RWPE2 (cell line): Measurements from ENCODE around the gene ZGLP1.

Source experiments
- ATAC-seq: fragments of 200-7000 bp; cut with Tn5 transposase; 3 replicates; pipeline ENCODE4 v1.9.1; 2021; ENCODE audit warnings: low read depth
- DNase-seq: peaks from one replicate; pipeline ENCODE4 v3.0.0-alpha.2; 2020; ENCODE audit warnings: low spot score
- H3K27ac ChIP-seq: fragments of 450-650 bp; 2 replicates; pipeline ENCODE4 v1.5.1; 2017; ENCODE audit warnings: mild to moderate bottlenecking; ENCODE audit not compliant: poor library complexity, severe bottlenecking
- H3K27me3 ChIP-seq: fragments of 250-450 bp; sonication (Bioruptor Pico); 2 replicates; pipeline ENCODE4 v1.5.1; 2021; ENCODE audit warnings: mild to moderate bottlenecking, moderate library complexity; ENCODE audit not compliant: insufficient read depth, poor library complexity, severe bottlenecking
- H3K36me3 ChIP-seq: fragments of 250-450 bp; sonication (Bioruptor Pico); 2 replicates; pipeline ENCODE4 v1.5.1; 2020; ENCODE audit warnings: low read depth, mild to moderate bottlenecking, moderate library complexity
- H3K4me1 ChIP-seq: fragments of 250-450 bp; sonication (Bioruptor Pico); 2 replicates; pipeline ENCODE4 v1.5.1; 2021; ENCODE audit warnings: mild to moderate bottlenecking, moderate library complexity; ENCODE audit not compliant: insufficient read depth, poor library complexity, severe bottlenecking
- H3K4me3 ChIP-seq: fragments of 250-450 bp; sonication (Bioruptor Pico); 2 replicates; pipeline ENCODE4 v1.5.1; 2021; ENCODE audit warnings: mild to moderate bottlenecking, moderate library complexity; ENCODE audit not compliant: severe bottlenecking
- H3K9me3 ChIP-seq: fragments of 250-450 bp; sonication (Bioruptor Pico); 2 replicates; pipeline ENCODE4 v1.5.1; 2021; ENCODE audit warnings: mild to moderate bottlenecking, moderate library complexity; ENCODE audit not compliant: severe bottlenecking
- TF ChIP-seq, protein P1 (sequence below): fragments of 450-650 bp; IDR thresholded peaks from one replicate; pipeline ENCODE4 v1.5.1; 2017; ENCODE audit warnings: mild to moderate bottlenecking, moderate library complexity; ENCODE audit not compliant: poor library complexity, severe bottlenecking

ZGLP1 gene

DNA sequence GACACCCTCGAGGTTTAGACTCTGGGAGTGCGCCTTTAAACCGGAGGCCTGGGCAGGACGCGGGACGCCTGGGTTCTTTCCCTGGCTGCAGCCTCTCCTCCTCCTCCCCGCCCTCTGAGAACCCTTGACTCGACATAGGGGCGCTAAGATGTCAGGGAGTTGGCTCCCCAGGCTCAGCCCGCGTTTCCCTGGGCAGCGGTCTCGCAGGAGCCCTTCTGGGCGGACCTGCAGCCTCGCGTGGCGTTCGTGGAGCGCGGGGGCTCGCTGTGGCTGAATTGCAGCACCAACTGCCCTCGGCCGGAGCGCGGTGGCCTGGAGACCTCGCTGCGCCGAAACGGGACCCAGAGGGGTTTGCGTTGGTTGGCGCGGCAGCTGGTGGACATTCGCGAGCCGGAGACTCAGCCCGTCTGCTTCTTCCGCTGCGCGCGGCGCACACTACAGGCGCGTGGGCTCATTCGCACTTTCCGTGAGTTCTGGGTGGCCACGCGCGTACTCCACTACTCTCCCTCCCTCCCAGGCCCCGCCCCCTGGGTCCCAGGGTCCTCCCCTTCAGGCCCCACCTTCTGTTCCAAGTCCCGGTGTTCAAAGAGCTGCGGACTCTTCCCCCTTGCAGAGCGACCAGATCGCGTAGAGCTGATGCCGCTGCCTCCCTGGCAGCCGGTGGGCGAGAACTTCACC is 18.6 kb downstream of the ZGLP1 start:
- peaks cover 7% of the 10 kb centered on the region; the same call in 1 of the 2 replicates for H3K36me3 ChIP-seq
- no peaks in the 10 kb centered on the region for H3K27me3 ChIP-seq
- H3K9me3 ChIP-seq, result no peaks in the 10 kb centered on the region
- peak; percentile 35 for ATAC-seq
- H3K4me3 ChIP-seq, result peak overlapping the region; percentile 47
- H3K27ac ChIP-seq, result peak overlapping the region; percentile 61
- peak; percentile 75 for DNase-seq
- TF ChIP-seq, protein P1, sequence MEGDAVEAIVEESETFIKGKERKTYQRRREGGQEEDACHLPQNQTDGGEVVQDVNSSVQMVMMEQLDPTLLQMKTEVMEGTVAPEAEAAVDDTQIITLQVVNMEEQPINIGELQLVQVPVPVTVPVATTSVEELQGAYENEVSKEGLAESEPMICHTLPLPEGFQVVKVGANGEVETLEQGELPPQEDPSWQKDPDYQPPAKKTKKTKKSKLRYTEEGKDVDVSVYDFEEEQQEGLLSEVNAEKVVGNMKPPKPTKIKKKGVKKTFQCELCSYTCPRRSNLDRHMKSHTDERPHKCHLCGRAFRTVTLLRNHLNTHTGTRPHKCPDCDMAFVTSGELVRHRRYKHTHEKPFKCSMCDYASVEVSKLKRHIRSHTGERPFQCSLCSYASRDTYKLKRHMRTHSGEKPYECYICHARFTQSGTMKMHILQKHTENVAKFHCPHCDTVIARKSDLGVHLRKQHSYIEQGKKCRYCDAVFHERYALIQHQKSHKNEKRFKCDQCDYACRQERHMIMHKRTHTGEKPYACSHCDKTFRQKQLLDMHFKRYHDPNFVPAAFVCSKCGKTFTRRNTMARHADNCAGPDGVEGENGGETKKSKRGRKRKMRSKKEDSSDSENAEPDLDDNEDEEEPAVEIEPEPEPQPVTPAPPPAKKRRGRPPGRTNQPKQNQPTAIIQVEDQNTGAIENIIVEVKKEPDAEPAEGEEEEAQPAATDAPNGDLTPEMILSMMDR, result no peak
- peaks cover 14% of the 10 kb centered on the region for H3K4me1 ChIP-seq

DNA sequence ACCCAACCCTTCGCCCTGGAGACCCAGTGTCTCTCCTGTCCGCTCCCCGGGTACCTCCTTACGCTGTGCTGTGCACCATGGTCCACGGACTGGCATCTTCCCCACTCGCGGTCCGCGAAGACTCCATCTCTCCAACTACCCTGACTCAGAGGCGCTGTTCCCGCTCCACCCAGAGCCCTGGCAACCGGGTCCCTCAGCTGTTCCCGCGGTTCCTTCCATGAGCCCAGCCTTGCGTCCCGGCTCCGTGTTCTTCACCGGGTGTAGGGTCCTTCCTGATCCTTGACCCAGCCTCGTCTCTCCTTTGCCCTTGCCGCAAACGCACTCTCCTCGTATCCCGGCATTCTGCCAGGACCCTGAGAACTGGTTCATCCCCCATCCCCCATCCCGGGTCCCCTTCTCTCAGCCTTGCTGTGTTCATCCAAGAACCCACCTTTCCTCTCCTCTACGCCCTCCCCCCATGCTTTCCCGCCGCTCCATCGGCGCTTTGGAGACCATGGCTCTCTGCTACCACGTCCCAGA is 19.2 kb downstream of the ZGLP1 start:
- Histone ChIP-seq H3K36me3 (peaks cover 7% of the 10 kb centered on the region; the same call in 1 of the 2 replicates), H3K4me1 (peaks cover 18% of the 10 kb centered on the region), H3K27ac (peak overlapping the region; percentile 61), H3K4me3 (peak overlapping the region; percentile 47), H3K27me3 (no peaks in the 10 kb centered on the region), H3K9me3 (no peaks in the 10 kb centered on the region)
- no peak for DNase-seq
- TF ChIP-seq, protein P1, result no peak
- peak; percentile 2; the same call in 2 of the 3 replicates for ATAC-seq

DNA sequence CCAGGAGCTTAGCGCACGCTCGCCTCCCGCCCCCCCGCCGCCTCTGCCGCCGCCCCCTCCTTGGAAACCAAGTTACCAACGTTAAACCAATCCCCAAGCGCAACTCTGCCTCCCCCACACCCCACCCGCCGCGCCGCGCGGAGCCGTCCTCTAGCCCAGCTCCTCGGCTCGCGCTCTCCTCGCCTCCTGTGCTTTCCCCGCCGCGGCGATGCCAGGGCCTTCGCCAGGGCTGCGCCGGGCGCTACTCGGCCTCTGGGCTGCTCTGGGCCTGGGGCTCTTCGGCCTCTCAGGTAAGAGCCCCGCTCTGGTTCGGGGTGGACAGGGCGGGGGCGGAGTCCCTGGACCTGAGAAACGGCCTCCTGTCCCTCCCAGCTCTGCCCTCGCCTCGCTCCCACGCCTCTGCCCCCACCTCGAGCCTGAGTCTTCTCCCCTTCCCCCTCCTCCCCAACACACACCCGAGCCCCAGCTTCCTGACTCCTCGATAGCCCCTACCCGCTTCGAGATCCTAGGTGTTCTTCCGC is 19.7 kb downstream of the ZGLP1 start, which contains the start of gene ICAM5:
Gene ICAM5 (plus strand): TSS at position 117 of the 521 bp plus-strand sequence. CDS start 92 bp downstream, at position 209.
- TF ChIP-seq, protein P1, result no peak
- Histone ChIP-seq H3K4me1 (peaks cover 18% of the 10 kb centered on the region), H3K9me3 (no peaks in the 10 kb centered on the region), H3K4me3 (peak within 1 kb of the TSS; percentile 47), H3K27ac (peak within 1 kb of the TSS; percentile 61), H3K36me3 (peaks cover 7% of the 10 kb centered on the region; the same call in 1 of the 2 replicates), H3K27me3 (no peaks in the 10 kb centered on the region)
- DNase-seq, result peak; percentile 70
- peak; percentile 36 for ATAC-seq

DNA sequence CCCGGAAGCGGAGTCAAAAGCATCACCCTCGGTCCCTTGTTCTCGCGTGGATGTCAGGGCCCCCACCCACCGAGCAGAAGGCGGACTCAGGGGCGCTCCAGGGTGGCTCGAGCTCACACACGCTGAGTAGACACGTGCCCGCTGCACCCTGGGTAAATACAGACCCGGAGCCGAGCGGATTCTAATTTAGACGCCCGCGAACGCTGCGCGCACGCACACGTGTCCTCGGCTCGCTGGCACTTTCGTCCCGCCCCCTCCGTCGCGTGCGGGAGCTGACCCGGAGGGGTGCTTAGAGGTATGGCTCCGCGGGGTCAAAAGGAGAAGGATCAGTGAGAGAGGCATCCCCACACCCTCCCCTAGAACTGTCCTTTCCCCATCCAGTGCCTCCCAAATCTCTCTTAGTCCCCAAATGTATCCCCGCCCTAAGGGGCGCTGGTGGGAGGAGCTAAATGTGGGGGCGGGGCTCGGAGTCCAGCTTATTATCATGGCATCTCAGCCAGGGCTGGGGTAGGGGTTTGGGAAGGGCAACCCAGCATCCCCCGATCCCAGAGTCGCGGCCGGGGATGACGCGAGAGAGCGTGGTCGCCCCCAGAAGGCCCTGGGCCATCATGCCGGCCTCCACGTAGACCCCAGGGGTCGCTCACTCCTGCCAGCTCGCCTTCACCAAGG is 20.3 kb downstream of the ZGLP1 start:
- TF ChIP-seq, protein P1, result no peak
- Histone ChIP-seq H3K9me3 (no peaks in the 10 kb centered on the region), H3K27me3 (no peaks in the 10 kb centered on the region), H3K27ac (peak overlapping the region; percentile 61), H3K4me3 (peak overlapping the region; percentile 47), H3K4me1 (peaks cover 18% of the 10 kb centered on the region), H3K36me3 (peaks cover 7% of the 10 kb centered on the region; the same call in 1 of the 2 replicates)
- ATAC-seq (peak; percentile 42), DNase-seq (peak; percentile 86)
